Inflammatory macrophage treated with lipopolysaccharide for 4 hours (primary cell): Measurements from ENCODE around the gene ITFG1.
A peak's percentile ranks its signal among the peaks of the same experiment; 100 is the strongest.
"Not testable (repeated sequence)": the region's sequence is repeated elsewhere in the genome, so short reads cannot be mapped to it uniquely, and the experiment has no call there.

Experiments
- DNase-seq: peaks from one replicate; pipeline ENCODE4 v3.0.0-alpha.2; 2020

ITFG1 gene

DNA sequence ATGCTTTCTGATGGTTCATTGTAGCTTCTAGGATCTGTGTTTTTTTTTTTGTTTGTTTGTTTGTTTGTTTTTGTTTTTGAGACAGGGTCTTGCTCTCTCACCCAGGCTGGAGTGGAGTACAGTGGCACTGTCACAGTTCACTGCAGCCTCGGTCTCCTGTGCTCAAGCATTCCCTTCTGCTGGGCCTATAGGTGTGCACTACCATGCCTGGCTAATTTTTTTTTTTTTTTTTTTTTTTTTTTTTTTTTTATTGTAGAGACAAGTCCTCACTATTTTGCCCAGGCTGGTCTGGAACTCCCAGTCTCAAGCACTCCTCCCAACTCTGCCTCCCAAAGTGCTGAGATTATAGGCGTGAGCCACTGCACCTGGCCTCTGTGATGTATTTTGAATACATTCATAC, 12.1 kb upstream of the ITFG1 start:
- DNase-seq = not testable (repeated sequence)

DNA sequence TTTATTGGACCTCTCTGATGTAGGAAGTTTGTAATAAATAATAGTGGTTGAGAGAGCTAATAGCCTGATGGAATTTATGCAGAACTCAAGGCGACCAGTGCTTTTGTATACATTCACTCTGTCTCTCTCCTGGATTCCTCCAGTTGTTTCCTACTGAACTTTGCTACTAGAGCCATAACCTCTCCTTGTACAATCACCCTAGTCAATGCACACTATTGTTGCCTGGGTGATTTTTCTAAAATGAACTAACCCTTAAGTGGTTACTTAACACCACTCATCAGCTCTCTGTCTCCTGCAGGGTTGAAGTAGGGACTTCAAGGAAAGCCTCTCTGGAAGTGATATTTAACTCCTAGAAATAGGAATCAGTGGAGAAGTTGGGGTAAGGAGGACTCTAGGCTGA, 9.9 kb upstream of the ITFG1 start:
- DNase-seq = no peak

DNA sequence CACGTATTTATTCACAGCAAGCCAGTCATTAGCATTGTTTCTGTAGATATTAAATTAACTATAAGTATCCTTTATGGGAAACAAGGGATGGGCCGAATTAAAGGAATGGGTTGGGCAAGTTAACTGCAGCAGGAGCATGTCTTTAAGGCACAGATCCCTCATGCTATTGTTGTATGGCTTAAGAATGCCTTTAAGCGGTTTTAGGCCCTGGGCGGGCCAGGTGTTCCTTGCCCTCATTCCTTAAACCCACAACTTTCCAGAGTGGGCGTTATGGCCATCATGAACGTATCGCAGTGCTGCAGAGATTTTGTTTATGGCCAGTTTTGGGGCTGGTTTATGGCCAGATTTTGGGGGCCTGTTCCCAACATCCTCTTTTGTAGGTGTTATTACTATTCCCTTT, 9.3 kb upstream of the ITFG1 start:
- no peak for DNase-seq

DNA sequence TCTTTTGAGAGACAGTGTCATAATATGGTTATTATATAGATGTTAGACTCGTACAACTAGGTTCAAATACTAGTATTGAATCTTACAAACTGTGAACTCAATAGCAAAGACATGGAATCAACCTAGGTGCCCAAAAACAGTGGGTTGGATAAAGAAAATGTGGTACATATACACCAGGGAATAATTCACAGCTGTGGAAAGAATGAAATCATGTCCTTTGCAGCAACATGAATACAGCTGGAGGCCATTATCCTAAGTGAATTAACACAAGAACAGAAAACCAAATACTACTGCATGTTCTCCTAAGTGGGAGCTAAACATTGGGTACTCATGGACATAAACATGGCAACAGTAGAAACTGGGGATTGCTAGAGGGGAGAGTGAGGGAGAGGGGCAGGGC, 8.4 kb upstream of the ITFG1 start:
- no peak for DNase-seq

DNA sequence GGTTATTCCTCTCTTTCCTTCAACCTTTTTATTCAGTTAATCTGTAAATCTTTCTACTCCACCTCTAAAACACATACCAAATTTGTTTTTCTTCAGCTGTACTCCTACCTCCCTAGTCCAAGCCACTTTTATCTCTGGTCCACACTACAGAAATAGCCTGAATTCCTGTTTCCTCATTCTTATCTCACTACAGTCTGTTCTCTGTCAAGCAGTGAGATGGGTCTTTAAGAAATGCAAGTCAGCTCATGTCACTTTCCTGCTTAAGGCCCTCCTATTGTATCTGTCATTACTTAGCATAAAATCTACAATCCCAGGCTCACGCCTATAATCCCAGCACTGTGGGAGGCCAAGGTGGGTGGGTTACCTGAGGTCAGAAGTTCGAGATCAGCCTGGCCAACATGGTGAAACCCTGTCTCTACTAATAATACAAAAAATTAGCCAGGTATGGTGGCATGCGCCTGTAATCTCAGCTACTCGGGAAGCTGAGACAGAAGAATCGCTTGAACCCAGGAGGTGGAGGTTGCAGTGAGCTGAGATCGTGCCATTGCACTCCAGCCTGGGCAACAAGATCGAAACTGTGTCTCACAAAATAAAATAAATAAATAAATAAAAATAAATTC, 7.3 kb upstream of the ITFG1 start:
- not testable (repeated sequence) for DNase-seq

DNA sequence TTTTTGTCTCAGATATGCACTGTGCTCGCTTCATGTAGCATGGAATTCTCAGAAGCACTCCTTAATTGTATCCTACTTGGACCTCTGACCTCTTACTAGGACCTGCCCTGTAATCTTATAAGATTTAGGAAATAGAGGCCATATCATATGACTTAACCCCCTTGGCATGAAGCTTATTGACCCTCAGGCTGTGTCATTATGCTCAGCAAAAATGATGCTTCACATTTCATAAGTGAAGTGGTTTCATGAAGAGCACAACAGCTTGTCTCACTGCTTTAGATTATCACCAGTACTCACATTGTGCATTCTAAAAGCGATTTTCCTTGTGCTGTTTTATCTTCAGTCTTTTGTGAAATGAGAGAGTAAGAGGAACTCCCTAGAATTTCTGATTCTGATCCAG, 6.6 kb upstream of the ITFG1 start:
- no peak for DNase-seq

DNA sequence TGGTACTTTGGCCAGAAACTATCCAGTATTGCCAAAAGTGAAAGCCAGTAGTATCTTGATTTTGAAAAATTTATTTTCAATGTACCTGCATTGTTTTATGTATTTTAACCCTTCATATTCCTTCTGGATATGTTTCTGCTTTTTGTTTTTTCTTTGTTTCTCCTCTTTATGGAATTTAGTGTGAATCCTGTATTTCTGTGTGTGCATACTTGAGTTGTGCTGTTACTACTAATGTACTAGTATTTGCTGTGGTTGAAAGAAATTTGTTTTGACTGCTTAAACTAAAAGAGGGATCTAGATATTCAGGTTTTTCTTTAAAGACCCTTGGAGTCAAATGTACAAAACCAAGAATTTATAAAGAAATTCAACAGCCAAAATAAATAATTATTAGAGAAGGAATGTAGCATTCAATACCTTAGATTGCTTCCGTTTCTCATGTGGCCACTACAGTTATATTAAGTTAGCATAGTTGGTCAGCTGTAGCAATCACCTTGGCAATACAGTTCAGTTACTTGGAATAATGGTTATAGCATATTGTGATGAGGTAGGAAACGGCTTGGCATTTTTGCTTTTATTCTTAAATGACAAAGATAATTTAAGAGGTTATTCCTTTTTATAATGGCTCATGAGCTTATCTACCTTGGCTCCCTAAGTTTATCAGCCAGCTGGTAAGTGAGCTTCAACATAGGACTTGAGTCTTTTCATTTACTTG, 5.2 kb upstream of the ITFG1 start:
- no peak for DNase-seq

DNA sequence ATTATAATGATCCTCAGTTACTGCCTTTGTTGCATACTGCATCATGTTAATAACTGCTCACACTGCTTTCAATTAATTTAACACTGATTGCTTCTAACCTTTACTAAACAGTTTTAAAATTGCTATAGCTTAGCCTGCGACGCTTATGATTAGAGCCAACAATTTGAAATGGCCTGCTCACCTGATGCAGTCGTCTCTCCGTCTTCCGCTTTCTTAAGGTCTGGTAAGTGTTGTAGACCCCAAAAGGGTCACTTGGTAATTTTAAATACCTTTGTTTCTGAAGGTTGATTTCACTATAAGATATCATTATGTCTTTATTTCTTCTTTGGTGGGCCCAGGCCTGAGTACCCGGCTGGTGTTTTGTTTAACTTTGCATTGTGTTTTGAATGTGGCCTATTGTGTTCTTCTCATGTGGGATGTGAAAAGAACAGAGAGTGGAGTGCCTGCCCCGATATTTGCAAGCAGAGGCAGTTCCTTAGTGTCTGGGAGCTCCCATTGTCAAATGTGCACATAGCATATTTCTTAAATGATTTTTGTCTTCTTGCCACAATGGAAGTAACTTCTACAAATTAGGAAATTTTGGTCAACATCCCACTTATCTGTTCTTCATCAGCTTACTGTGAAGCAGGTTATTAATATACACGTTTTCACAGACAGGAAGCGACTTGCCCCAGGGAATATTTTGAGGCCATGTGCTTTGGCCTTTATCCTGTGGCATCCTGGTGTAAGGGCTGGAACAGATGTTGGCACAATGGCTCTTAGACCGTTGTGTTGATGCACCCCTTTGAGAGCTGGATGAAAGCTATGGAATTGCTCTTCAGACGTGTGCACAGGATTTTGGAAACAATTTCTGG, 3.1 kb upstream of the ITFG1 start:
- DNase-seq = no peak

DNA sequence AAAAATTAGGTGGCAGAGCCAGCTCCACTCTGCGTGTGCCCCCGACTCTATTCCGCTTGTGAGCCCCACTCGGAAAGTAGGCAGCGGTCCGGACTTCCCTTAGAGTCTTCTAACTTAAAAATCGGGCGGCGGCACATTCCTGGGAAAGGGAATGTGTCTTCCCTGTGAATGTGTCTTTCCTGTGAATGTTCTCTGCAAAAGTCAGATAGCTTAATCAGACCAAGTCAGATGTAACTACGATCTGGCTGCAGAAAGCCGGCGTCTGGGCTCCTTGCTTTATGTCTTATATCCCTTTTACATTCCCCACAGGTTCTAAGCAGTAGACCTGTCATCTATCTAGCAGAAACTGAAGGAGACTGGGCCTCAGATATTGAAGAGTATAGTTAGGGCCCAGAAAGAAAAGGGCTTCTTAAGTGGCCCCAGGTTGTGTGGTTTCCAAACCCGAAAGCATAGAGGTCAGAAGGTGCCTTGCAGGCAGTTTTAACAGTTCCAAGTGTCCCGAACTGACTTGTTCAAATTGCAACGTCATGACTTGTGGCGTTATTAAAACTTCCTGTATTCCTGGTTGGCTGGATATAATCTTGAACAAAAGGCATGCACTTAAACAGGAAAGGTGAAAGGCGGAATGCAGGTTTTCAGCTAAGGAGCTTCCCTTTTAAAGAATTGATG, 869 bp upstream of the ITFG1 start:
- peak; percentile 75 for DNase-seq

DNA sequence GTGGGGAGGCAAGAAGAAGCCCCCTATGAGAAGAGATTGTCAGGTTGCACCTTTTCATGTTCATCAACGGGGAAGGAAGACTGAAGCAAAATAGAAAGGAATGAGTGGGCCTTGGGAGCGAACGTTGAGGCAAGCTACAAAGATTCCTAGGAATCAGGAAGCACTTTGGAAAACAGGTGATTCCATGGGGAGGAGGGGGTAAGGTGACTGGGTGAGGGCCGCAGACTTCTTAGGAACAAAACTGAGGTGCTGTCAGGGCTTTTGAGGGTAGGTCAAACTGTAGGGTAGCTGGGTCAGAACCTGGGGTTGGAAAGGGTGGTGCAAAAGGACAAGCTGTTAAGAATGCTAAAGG, 528 bp downstream of the ITFG1 start:
- DNase-seq = no peak

DNA sequence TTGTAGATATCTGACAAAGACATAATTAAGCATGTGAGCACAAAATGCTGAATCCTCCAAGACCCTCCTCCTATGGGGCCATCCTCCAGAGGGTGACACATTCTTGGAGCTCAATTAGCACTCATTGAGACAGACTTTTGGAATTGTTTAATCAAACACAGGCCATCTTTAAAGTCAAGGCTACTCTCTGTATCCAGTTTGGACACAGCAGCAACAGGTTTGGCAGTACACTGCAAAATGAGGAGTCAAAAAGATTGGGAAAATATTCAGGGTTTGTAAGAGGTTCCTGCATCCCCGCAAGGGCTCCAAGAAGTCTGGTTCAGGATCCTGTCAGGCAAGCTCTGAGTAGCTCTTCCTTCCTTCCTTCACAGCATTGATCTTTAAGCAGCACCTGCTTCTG, 1.3 kb downstream of the ITFG1 start:
- no peak for DNase-seq

DNA sequence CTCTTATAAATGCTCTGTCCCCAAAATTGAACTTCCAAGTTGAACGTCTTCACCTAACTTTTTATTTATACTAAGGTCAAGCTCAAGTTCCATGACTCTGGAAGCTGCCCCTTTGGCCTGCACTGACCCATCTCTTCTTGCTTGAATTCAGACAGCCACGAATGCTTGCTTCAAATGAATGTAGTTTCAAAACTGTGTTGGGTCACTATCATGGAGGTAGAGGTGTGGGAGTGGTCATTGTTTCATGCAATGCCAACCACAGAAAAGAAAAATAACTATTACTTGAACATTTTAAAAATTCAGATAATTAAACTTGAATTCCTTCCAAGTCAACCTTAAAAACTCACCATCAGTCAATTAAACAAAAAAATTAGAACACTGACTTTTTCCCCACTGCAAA, 2.5 kb downstream of the ITFG1 start:
- no peak for DNase-seq

DNA sequence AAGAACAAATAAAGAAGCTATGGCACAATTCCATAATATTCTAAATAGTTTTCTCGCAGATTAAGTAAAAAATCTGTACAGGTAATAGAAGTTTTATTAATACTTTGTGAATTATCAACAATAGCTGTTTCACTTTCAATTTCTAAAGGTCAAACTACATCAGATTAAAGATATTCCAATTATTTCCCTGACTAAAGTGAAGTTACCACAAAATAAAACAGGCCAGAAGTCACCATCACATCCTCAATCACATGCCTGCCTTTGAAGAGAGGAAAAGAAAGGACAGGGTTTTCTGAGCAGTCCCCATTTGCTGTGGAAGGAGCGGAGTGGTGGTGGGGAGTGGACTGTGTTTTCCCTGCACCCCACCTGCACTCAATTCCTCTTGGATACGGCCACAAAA, 11.1 kb downstream of the ITFG1 start:
- no peak for DNase-seq

DNA sequence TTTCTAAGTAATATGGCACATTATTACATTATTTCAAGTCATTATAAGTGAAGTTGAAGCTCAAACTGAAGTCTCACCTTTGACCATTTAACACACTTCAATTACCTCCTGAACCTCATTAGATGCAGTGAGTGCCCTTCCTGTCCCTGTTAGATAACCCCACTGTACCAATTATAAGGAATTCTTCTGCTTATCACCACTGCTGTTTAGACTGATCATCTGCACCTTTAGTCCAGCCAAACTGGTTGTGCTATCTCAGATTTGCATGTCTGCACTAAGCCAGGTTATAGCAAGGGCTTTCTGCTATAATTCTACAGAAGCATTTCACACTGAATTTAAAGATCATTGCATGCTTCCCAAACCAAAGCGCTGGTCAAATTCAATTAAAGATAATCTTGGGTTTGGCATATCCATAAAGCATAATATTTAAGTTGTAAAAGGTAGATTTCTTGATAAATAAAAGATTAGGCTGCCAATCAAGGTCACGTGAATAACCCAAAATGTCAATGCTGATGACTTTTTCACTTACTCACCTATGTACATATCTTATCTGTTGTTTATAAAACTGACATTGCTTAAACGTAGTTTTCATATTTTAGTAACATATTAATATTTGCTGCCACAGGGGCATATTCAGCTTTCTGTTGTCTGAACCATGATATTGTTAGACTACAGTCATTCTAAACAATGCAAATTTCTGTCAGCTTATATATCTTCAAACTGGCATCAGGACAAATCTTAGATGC, 11.9 kb downstream of the ITFG1 start:
- DNase-seq = no peak

DNA sequence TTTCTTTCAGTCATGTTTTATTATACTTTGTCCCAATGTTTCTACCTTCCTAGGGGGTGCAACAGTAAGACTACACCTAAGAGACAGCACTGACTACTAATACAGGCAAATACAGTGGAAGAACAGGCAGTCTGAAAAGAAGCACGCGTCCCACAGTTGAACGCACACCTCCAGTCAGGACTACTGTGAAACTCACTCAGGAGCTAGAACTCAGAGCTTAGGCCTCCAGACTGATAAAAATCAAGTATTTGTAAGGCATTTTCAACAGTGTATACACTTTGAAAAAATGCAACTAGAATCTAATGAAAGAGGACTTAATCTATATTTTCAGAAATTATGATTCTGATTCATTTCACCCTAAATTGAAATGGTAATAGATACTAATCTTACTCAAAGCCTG, 14.4 kb downstream of the ITFG1 start:
- no peak for DNase-seq

DNA sequence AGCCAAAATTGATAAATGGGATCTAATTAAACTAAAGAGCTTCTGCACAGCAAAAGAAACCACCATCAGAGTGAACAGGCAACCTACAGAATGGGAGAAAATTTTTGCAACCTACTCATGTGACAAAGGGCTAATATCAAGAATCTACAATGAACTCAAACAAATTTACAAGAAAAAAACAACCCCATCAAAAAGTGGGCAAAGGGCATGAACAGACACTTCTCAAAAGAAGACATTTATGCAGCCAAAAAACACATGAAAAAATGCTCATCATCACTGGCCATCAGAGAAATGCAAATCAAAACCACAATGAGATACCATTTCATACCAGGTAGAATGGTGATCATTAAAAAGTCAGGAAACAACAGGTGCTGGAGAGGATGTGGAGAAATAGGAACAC, 18.0 kb downstream of the ITFG1 start:
- DNase-seq = not testable (repeated sequence)

DNA sequence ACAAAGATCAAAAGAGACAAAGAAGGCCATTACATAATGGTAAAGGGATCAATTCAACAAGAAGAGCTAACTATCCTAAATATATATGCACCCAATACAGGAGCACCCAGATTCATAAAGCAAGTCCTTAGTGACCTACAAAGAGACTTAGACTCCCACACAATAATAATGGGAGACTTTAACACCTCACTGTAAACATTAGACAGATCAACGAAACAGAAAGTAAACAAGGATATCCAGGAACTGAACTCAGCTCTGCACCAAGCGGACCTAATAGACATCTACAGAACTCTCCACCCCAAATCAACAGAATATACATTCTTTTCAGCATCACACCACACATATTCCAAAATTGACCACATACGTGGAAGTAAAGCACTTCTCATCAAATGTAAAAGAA, 20.8 kb downstream of the ITFG1 start:
- not testable (repeated sequence) for DNase-seq

DNA sequence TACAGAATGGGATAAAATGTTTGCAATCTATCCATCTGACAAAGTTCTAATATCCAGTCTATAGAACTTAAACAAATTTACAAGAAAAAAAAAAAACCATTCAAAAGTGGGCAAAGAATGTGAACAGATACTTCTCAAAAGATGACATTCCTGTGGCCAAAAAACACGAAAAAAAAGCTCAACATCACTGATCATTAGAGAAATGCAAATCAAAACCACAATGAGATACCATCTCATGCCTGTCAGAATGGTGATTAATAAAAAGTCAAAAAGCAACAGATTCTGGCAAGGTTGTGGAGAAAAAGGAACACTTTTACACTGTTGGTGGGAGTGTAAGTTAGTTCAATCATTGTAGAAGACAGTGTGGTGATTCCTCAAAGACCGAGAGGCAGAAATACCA, 26.6 kb downstream of the ITFG1 start:
- not testable (repeated sequence) for DNase-seq

DNA sequence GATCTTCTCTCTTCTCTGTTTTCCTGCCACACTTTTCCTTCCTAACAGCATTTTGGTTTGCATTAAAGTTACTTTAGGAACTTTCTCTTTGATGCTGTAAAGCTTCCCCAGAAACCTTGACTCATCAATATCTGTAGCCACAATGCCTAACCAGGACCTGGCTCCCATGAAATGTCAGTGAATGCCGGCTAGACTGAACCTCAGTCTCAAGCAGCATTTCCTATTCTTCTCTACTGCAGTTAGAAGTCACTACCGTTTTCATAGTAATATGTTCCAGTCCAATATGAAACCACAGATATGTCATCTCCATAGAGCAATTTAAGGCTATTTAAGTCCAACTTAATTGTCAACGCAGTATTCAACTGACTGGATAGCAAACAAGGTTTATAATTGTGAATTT, 28.9 kb downstream of the ITFG1 start:
- no peak for DNase-seq

DNA sequence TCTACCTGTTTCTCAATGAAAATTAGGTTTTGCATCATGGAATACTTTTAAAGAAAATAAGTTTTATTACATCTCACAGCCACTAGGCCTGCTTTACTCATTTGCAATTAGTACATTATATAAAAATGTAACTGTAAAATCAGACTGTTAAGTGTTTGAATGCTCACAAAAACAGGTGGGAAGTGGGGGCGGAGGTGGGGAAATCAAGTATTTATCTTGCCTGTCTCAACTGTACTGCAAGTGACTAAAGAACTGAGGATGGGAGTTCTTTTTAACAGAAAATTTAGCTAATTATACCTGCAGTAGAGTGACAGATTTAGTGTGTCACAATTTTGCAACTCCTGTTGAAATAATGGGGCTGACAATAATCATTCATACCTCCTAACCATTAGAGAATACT, 34.1 kb downstream of the ITFG1 start:
- no peak for DNase-seq

DNA sequence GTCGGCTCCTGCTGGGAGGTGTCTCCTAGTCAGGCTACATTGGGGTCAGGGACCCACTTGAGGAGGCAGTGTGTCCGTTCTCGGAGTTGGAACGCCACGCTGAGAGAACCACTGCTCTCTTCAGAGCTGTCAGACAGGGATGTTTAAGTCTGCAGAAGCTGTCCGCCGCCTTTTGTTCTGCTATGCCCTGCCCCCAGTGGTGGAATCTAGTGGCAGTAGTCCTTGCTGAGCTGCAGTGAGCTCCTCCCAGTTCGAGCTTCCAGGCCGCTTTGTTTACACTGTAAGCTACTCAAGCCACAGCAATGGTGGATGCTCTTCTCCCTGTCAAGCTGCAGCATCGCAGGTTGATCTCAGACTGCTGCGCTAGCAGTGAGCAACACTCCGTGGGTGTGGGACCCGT, 36.0 kb downstream of the ITFG1 start:
- DNase-seq = no peak

DNA sequence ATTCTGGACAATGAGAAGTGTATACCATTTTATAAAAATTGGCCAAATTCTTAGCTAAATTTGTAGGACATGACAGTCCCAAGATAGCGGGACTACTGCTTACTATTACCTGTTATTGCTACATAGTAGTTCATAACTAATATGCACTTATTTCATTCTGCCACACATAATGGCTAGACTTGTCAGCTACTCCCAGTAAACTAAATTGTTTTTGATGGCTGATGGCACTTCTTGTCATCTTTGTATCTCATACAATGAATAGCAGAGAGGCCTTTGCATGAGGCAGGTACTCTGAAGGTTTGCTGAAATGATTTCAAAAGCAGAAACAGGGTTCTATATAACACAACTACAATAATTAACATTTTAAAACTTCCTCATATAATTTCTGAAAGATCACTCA, 44.0 kb downstream of the ITFG1 start:
- no peak for DNase-seq

DNA sequence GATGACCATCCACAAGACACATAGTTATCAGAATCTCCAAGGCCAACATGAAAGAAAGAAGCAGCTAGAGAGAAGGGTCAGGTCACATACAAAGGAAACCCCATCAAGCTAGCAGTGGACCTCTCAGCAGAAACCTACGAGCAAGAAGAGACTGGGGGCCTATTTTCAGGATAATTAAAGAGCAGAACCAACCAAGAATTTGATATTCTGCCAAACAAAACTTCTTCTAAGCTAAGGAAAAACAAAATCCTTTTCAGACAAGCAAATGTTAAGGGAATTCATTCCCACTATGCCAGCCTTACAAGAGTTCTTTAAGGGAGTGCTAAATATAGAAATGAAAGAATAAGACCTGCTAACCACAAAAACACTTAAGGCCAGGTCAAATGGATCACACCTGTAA, 47.8 kb downstream of the ITFG1 start:
- DNase-seq = no peak
